HepG2 (cell line): ENCODE measurements around the gene RHOD.

ENCODE experiments used
- CTCF ChIP-seq: sonication (generic); formaldehyde crosslinking; IDR thresholded peaks from 2 replicates; pipeline ENCODE4 v1.5.0; 2020; ENCODE audit warnings: mild to moderate bottlenecking, missing genetic modification reagents, moderate library complexity
- FOXK2 ChIP-seq: fragments of 450-650 bp; IDR thresholded peaks from 2 replicates; pipeline ENCODE4 v1.6.1; 2016
- KAT7 ChIP-seq: IDR thresholded peaks from 2 replicates; pipeline ENCODE4 v1.6.1; 2018; ENCODE audit warnings: borderline replicate concordance, missing compliant biosample characterization
- ZNF124 ChIP-seq: sonication (generic); formaldehyde crosslinking; IDR thresholded peaks from 2 replicates; pipeline ENCODE4 v1.4.0; 2020; ENCODE audit warnings: missing genetic modification reagents
- ZNF18 ChIP-seq: sonication (generic); formaldehyde crosslinking; IDR thresholded peaks from 2 replicates; pipeline ENCODE4 v1.8.0; 2022; ENCODE audit warnings: mild to moderate bottlenecking, missing genetic modification reagents; ENCODE audit not compliant: insufficient replicate concordance
- ZNF230 ChIP-seq: sonication (generic); formaldehyde crosslinking; IDR thresholded peaks from 2 replicates; pipeline ENCODE4 v1.4.0; 2020; ENCODE audit warnings: mild to moderate bottlenecking, missing genetic modification reagents
- ZNF274 ChIP-seq: sonication (generic); formaldehyde crosslinking; IDR thresholded peaks from 2 replicates; pipeline ENCODE4 v1.5.1; 2020; ENCODE audit warnings: mild to moderate bottlenecking, missing genetic modification reagents
- ZNF296 ChIP-seq: sonication (generic); formaldehyde crosslinking; conservative IDR thresholded peaks from 2 replicates; pipeline ENCODE4 v1.5.0; 2020; ENCODE audit warnings: mild to moderate bottlenecking, missing genetic modification reagents
- ZNF768 ChIP-seq: sonication (generic); formaldehyde crosslinking; IDR thresholded peaks from 2 replicates; pipeline ENCODE4 v1.4.0; 2020; ENCODE audit warnings: missing genetic modification reagents
- TF ChIP-seq, protein P1 (sequence below): sonication (generic); formaldehyde crosslinking; IDR thresholded peaks from 2 replicates; pipeline ENCODE4 v1.5.0; 2020; ENCODE audit warnings: mild to moderate bottlenecking, missing genetic modification reagents

DNA sequence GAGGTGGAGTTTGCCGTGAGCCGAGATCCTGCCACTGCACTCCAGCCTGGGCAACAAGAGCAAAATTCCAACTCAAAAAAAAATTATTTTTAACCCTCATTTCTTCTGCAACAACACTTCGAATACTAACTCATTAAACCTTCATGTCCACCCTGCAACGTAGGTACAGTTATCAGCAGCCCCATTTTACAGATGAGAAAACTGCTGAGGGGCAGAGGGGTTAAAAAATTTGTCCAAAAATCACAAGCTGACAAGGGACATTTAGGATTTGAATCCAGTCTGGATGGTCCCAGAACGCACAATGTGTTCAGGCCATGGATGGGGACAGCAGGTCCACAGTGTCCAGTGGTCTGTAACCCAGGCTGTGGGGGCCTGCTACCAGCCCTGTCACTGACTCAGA is 29.0 kb downstream of the RHOD start:
- TF ChIP-seq CTCF = no peak
- TF ChIP-seq, protein P1, sequence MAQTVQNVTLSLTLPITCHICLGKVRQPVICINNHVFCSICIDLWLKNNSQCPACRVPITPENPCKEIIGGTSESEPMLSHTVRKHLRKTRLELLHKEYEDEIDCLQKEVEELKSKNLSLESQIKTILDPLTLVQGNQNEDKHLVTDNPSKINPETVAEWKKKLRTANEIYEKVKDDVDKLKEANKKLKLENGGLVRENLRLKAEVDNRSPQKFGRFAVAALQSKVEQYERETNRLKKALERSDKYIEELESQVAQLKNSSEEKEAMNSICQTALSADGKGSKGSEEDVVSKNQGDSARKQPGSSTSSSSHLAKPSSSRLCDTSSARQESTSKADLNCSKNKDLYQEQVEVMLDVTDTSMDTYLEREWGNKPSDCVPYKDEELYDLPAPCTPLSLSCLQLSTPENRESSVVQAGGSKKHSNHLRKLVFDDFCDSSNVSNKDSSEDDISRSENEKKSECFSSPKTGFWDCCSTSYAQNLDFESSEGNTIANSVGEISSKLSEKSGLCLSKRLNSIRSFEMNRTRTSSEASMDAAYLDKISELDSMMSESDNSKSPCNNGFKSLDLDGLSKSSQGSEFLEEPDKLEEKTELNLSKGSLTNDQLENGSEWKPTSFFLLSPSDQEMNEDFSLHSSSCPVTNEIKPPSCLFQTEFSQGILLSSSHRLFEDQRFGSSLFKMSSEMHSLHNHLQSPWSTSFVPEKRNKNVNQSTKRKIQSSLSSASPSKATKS (CRISPR knock-in tag) = no peak
- no peak for TF ChIP-seq ZNF124
- TF ChIP-seq KAT7 (CRISPR knock-in tag) = no peak
- no peak for TF ChIP-seq ZNF274 (CRISPR knock-in tag)
- no peak for TF ChIP-seq FOXK2
- TF ChIP-seq ZNF768 (CRISPR knock-in tag) = no peak
- TF ChIP-seq ZNF296 (CRISPR knock-in tag) = no peak
- no peak for TF ChIP-seq ZNF18 (CRISPR knock-in tag)
- no peak for TF ChIP-seq ZNF230 (CRISPR knock-in tag)
